ENCODE measurements around the gene NFE2L3. TPM values are rescaled to one million over a fixed set of nuclear protein-coding genes. Genes with fewer than 3 reads are reported as not detected.

Gene NFE2L3
- total RNA-seq (ENCODE audit: low replicate concordance): 0.18 and 1.2 TPM in 2 replicates

GRCh38 chr7:26151953-26152781, at the start of gene NFE2L3:
TSS of gene NFE2L3 (plus strand) at chr7:26152198. CDS start at chr7:26152499, 301 bp downstream.
- DNase-seq (ENCODE audit: low read depth): peak; percentile 26
- TF ChIP-seq CTCF (IDR thresholded peaks at IDR 0.05; ENCODE audit: insufficient read depth, low read length): no peak
- H3K4me3 ChIP-seq (ENCODE audit: low read depth, low read length): peak within 1 kb of the TSS; percentile 63

- TF ChIP-seq CTCF (IDR thresholded peaks at IDR 0.05; ENCODE audit: insufficient read depth, low read length): no peak
- no peak overlapping the region for H3K4me3 ChIP-seq (ENCODE audit: low read depth, low read length)
- no peak for DNase-seq (ENCODE audit: low read depth)
These were observed 48.4 kb upstream of the NFE2L3 start for GRCh38 chr7:26103596-26103995.

GRCh38 chr7:26105236-26105635, 46.8 kb upstream of the NFE2L3 start:
- no peak overlapping the region for H3K4me3 ChIP-seq (ENCODE audit: low read depth, low read length)
- TF ChIP-seq CTCF (IDR thresholded peaks at IDR 0.05; ENCODE audit: insufficient read depth, low read length): no peak
- no peak for DNase-seq (ENCODE audit: low read depth)

- no peak for DNase-seq (ENCODE audit: low read depth)
- H3K4me3 ChIP-seq (ENCODE audit: low read depth, low read length): no peak overlapping the region
- no peak for TF ChIP-seq CTCF (IDR thresholded peaks at IDR 0.05; ENCODE audit: insufficient read depth, low read length)
These were observed 46.1 kb upstream of the NFE2L3 start for GRCh38 chr7:26105931-26106330.

- TF ChIP-seq CTCF (IDR thresholded peaks at IDR 0.05; ENCODE audit: insufficient read depth, low read length): no peak
- no peak for DNase-seq (ENCODE audit: low read depth)
- H3K4me3 ChIP-seq (ENCODE audit: low read depth, low read length): no peak overlapping the region
These were observed 39.7 kb upstream of the NFE2L3 start for GRCh38 chr7:26112203-26112740.

GRCh38 chr7:26115650-26116049, 36.3 kb upstream of the NFE2L3 start:
- TF ChIP-seq CTCF (IDR thresholded peaks at IDR 0.05; ENCODE audit: insufficient read depth, low read length): no peak
- no peak overlapping the region for H3K4me3 ChIP-seq (ENCODE audit: low read depth, low read length)
- no peak for DNase-seq (ENCODE audit: low read depth)

Data from fibroblast of the aortic adventitia (primary cell).